ENCODE data around the gene DOCK6. TPM values are rescaled to one million over a fixed set of nuclear protein-coding genes. Genes with fewer than 3 reads are reported as not detected.

DOCK6 gene
- total and polyA plus RNA-seq, 2 of the 13 experiments (the other 11 are each of a cell fraction or from before 2014, with no cell fraction given) = 5.4 to 38.1 TPM

GRCh38 chr19:11155373-11156120, 106.8 kb downstream of the DOCK6 start, which contains the start of gene SPC24 (continued):
- TF ChIP-seq ZNF432 (CRISPR knock-in tag; IDR thresholded peaks at IDR 0.05; ENCODE audit: borderline replicate concordance) (no peak), HNRNPH1 (optimal IDR thresholded peaks at IDR 0.05; ENCODE audit: low read depth, low read length) (no peak), PAF1 (CRISPR knock-in tag; IDR thresholded peaks at IDR 0.05) (no peak), ZSCAN12 (CRISPR knock-in tag; IDR thresholded peaks at IDR 0.05) (no peak), ZEB1 (IDR thresholded peaks at IDR 0.05; ENCODE audit: insufficient replicate concordance, low read depth) (peak; percentile 14), KLF12 (CRISPR knock-in tag; IDR thresholded peaks at IDR 0.05; ENCODE audit: borderline replicate concordance) (no peak; the same call in 1 of the 2 replicates), MAFK (conservative IDR thresholded peaks at IDR 0.05 in 1 of 2, IDR thresholded peaks at IDR 0.05 in 1 of 2; ENCODE audit: low read length in 2 of 2) (peak in 1 of 2 experiments; percentile 69; a peak in 2 of 4 replicates), GTF3A (CRISPR knock-in tag; conservative IDR thresholded peaks at IDR 0.05) (no peak), CENPX (CRISPR knock-in tag; IDR thresholded peaks at IDR 0.05) (no peak), ZNF883 (CRISPR knock-in tag; IDR thresholded peaks at IDR 0.05; ENCODE audit: not compliant biosample characterization) (peak; percentile 62), ELF3 (CRISPR knock-in tag; IDR thresholded peaks at IDR 0.05) (no peak; the same call in none of the 2 replicates), NFE2 (CRISPR knock-in tag; IDR thresholded peaks at IDR 0.05) (no peak), ZNF782 (CRISPR knock-in tag; IDR thresholded peaks at IDR 0.05; ENCODE audit: borderline replicate concordance) (no peak), ARNT (IDR thresholded peaks at IDR 0.05) (no peak), ZNF274 (CRISPR knock-in tag; IDR thresholded peaks at IDR 0.05) (0 out of 2 replicates have a peak, but pooled peaks have one; percentile 50), ZFX (CRISPR knock-in tag; IDR thresholded peaks at IDR 0.05; ENCODE audit: low read depth) (peak; percentile 81), MAFF (IDR thresholded peaks at IDR 0.05; ENCODE audit: low read depth, low read length) (no peak), WIZ (CRISPR knock-in tag; IDR thresholded peaks at IDR 0.05) (0 out of 2 replicates have a peak, but pooled peaks have one; percentile 60), ZNF431 (CRISPR knock-in tag; IDR thresholded peaks at IDR 0.05; ENCODE audit: borderline replicate concordance, low read depth) (no peak), GATAD2A (CRISPR knock-in tag; IDR thresholded peaks at IDR 0.05) (no peak), FOXC1 (CRISPR knock-in tag; IDR thresholded peaks at IDR 0.05; ENCODE audit: borderline replicate concordance) (no peak), NR3C1 (CRISPR knock-in tag; IDR thresholded peaks at IDR 0.05) (no peak), TARDBP (CRISPR knock-in tag; IDR thresholded peaks at IDR 0.05) (no peak), RAD51 (IDR thresholded peaks at IDR 0.05; ENCODE audit: borderline replicate concordance) (no peak), CAMTA2 (CRISPR knock-in tag; IDR thresholded peaks at IDR 0.05; ENCODE audit: borderline replicate concordance) (0 out of 2 replicates have a peak, but pooled peaks have one; percentile 39), HNRNPLL (IDR thresholded peaks at IDR 0.05; ENCODE audit: low read depth, low read length, poor library complexity, severe bottlenecking) (no peak), ATF4 (CRISPR knock-in tag; IDR thresholded peaks at IDR 0.05) (no peak), NR2F2 (IDR thresholded peaks at IDR 0.05; ENCODE audit: borderline replicate concordance, low read depth) (no peak), CHD2 (IDR thresholded peaks at IDR 0.05; ENCODE audit: low read depth, low read length) (peak; percentile 56; the same call in 1 of the 2 replicates)
- TF ChIP-seq, protein P1, sequence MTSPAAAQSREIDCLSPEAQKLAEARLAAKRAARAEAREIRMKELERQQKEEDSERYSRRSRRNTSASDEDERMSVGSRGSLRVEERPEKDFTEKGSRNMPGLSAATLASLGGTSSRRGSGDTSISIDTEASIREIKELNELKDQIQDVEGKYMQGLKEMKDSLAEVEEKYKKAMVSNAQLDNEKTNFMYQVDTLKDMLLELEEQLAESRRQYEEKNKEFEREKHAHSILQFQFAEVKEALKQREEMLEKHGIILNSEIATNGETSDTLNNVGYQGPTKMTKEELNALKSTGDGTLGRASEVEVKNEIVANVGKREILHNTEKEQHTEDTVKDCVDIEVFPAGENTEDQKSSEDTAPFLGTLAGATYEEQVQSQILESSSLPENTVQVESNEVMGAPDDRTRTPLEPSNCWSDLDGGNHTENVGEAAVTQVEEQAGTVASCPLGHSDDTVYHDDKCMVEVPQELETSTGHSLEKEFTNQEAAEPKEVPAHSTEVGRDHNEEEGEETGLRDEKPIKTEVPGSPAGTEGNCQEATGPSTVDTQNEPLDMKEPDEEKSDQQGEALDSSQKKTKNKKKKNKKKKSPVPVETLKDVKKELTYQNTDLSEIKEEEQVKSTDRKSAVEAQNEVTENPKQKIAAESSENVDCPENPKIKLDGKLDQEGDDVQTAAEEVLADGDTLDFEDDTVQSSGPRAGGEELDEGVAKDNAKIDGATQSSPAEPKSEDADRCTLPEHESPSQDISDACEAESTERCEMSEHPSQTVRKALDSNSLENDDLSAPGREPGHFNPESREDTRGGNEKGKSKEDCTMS (CRISPR knock-in tag; conservative IDR thresholded peaks at IDR 0.05) = no peak

Data from HepG2 (cell line).